VCaP (cell line): ENCODE data around the gene FHIT.

Source experiments
- H3K27ac ChIP-seq: fragments of 450-650 bp; 2 replicates; pipeline ENCODE4 v1.5.1; 2017
- TF ChIP-seq, protein P1 (sequence below): fragments of 450-650 bp; conservative IDR thresholded peaks from 2 replicates; pipeline ENCODE4 v1.5.1; 2017; ENCODE audit warnings: mild to moderate bottlenecking, moderate library complexity

The FHIT gene

DNA sequence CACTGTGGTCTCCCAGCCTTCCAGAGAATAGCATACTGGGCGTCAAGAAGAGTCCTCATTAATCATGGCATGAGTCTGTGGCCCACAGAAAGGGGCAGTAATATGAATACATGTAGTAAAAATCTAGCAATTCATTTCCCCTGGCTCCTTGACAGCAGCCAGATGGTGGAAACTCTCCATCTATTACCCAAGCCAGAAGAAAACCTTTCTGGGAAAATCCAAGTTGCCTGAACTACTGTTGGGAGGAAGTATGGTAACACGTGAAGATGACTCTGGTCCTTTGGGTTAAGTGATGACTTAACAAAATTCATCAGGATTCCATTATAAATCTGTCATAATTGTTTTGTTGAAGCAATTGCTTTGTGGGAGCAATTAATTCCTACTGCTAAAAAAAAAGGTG lies 530.5 kb downstream of the FHIT start:
- no peak overlapping the region for H3K27ac ChIP-seq
- TF ChIP-seq, protein P1, sequence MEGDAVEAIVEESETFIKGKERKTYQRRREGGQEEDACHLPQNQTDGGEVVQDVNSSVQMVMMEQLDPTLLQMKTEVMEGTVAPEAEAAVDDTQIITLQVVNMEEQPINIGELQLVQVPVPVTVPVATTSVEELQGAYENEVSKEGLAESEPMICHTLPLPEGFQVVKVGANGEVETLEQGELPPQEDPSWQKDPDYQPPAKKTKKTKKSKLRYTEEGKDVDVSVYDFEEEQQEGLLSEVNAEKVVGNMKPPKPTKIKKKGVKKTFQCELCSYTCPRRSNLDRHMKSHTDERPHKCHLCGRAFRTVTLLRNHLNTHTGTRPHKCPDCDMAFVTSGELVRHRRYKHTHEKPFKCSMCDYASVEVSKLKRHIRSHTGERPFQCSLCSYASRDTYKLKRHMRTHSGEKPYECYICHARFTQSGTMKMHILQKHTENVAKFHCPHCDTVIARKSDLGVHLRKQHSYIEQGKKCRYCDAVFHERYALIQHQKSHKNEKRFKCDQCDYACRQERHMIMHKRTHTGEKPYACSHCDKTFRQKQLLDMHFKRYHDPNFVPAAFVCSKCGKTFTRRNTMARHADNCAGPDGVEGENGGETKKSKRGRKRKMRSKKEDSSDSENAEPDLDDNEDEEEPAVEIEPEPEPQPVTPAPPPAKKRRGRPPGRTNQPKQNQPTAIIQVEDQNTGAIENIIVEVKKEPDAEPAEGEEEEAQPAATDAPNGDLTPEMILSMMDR: no peak

DNA sequence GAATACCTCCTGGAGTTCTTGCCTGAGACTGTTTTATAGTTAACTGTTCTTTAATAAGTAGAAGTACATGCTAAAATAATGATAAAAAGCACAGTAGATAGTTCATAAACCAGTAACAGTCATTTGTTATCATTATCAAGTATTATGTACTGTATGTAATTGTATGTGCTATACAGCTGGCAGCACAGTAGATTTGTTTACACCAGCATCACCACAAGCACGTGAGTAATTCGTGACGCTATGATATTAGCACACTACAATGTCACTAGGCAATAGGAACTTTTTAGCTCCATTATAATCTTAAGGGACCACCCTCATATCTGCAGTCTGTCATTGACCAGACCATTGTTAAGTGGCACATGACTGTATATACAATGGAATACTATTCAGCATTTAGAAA lies 534.7 kb downstream of the FHIT start:
- TF ChIP-seq, protein P1: no peak
- no peak overlapping the region for H3K27ac ChIP-seq

DNA sequence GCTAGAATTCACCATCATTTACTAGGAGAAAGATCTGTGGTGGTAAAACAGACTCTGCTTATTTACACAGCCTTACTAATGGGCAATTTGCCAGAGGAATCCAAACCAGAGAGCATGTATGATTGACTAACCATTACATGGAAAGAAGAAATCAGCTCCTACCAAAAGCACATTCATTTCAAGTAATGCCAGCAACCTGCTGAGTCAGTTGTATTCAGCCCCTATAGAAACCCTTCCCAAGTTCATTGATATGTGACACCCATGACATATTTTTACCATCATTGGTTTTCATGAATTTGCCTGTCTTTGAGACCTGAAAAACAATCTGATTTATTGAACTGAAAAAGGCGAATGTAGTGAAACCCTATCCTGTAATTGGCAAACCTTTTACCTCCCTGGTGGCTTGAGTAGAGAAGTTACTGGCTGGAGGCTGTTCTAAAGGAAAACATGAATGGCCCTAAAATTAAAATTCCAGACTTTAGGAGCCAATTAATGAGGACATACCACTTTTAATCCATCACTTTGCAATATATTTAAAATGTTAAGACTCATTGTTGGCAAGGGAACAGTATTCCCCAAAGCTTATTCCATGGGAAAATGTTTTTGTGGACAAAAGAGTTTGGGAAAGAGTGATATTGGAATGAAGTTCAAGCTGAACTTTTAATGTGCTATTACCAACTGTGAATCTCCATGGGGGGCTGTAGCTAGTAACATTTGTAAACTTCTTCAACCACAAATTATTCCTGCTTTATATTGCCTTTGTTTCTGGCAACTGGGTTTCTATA lies 542.9 kb downstream of the FHIT start:
- TF ChIP-seq, protein P1: no peak
- H3K27ac ChIP-seq: no peak overlapping the region

DNA sequence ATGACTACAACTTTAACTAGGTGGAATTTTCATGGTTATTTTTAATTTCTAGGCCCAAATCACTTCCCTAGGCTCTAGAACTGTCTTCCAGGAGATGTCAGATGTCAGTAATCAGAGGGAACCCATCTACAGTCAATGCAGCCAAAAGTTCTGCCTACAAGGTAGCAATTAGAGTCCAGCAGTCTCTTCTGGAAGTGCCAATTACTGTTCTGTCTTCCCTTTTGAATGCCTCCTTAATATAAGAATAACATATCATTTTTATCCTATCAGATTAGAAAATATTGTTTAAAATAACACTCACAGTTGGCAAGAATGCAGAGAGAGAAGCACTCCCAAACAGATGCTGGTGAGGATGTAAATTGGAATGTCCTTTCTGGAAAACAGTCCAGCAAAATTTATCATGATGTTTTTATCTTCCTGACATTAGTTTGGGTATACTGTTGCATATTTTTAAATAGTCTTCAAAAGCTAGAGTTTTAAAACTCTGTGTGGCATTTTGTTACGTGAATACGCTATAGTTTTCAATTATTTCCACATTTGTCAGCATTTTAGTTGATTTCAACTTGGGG lies 543.7 kb downstream of the FHIT start:
- TF ChIP-seq, protein P1: no peak
- no peak overlapping the region for H3K27ac ChIP-seq

DNA sequence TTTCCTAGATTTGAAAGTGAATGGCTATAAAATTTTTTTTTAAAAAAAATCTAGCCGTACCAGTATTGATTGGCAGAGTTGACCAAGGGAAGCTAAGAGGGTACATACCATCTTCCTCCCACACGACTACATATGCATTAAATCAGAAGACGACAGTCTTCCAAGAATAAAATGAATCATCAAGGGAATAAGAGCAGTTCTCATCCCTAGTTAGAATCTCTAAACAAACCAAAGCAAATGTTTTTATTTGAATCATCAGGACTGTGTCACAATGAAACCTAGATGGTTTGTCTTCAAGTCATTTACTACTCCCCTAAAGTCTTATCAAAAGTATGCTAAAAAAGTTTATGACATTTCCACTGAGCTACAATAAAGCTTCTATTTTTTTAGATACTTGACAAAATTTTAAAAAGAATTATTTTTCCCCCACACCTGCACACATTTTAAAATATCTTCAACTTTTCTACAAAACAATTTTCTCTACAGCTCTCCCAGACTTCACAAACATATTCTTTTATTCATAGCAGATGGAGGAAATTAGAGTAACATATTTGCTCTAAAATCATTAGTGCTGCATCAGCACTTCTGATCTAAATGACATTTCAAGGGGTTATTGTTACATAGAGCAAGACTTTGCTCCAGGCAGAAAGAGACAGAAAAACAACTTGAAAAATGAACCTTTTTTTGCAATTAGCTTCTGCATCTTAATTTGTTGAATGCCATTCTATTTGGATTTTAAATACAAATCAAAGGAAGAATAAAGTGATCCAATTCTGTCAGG lies 547.1 kb downstream of the FHIT start:
- H3K27ac ChIP-seq: no peak overlapping the region
- TF ChIP-seq, protein P1: no peak

DNA sequence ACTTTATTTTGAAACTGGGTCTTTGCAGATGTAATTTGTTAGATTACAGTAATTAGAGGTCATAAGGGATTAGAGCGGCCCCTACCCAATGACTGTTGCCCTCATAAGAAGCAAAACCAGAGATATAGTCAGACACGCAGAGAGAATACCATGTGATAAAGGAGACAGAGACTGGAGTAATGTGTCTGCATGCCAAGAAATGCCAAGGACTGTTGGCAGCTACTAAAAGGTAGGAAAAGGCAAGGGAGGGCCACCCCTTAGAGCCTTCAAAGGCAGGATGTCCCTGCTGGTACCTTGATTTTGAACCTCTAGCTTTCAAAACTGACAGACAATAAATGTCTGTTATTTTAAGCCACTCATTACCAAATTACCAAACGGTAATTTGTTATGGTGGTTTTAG lies 548.2 kb downstream of the FHIT start:
- TF ChIP-seq, protein P1: no peak
- H3K27ac ChIP-seq: peak overlapping the region; percentile 30; the same call in 1 of the 2 replicates

DNA sequence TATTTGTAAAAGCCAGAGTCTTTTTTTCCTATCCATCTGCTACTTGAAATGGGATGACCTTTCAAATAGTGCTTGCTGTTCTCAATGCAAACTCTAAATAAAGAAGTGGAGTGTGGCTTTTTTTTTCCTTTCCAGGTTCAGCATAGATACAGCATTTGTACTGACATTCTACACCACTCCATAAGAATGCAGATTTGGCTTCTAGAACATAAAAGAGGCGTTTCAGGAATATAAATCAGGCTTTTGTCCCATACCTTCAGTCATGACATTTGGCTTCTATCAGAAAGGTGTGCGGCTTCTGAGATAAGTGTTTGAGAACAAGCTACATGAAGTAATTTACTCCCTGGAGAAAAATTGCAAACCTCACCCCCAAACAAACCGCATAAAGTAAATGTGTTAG lies 553.1 kb downstream of the FHIT start:
- no peak overlapping the region for H3K27ac ChIP-seq
- TF ChIP-seq, protein P1: no peak
